ENCODE measurements around the gene PSAP. TPM values are rescaled to one million over a fixed set of nuclear protein-coding genes. Genes with fewer than 3 reads are reported as not detected.
A peak's percentile ranks its signal among the peaks of the same experiment; 100 is the strongest.

Gene PSAP
- total and polyA plus RNA-seq, 5 donors = 897 to 1,678 (median 1,411) TPM

GRCh38 chr10:71771204-71771603 lies 79.8 kb downstream of the PSAP start:
- ATAC-seq (no peak), DNase-seq (peak in 2 of 3 donors; percentile 57 to 69)
- H3K4me3 ChIP-seq (ENCODE audit: low read length) = peak overlapping the region; percentile 65

DNA sequence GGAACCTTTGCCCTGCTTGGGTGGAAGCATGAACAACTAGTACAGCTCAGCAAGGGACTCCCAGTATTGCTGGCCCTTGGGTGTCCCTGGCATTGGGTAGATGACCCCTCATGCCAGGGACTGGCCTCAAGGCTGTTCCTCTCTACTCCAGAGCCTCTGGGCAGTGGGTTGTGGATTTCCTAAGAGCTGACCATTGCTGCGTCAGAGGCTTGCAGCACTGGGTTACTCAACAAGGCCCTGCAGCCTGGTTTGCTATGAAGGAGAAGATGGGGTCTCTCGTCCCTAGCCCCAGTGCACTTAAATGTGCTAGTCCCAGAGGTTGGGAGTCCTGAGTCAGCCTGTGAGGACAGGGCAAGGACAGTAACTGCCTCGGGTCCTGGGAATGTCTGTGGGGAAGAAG lies 80.3 kb downstream of the PSAP start:
- H3K9me3 ChIP-seq (ENCODE audit: control insufficient read depth, low read length) = no peaks in the 10 kb centered on the region
- DNase-seq = peak; percentile 62 to 69 (median 64)
- intact Hi-C loops (cut with DNase I) = loop anchor here in 1 of 4 donors (5.0 kb wide), 1 partner anchor 53 kb away; the partner anchor contains the start of gene C10orf105
- H3K4me1 ChIP-seq (ENCODE audit: control insufficient read depth, insufficient read depth, low read length) = peaks cover 31% of the 10 kb centered on the region
- H3K27me3 ChIP-seq (ENCODE audit: control insufficient read depth, insufficient read depth) = no peaks in the 10 kb centered on the region
- WGBS = 74% methylated on average over 3 of the region's 3 CpGs
- ATAC-seq = no peak
- peak overlapping the region; percentile 93 for H3K27ac ChIP-seq (ENCODE audit: low read length)
- H3K4me3 ChIP-seq (ENCODE audit: low read length) = no peak overlapping the region

More at GRCh38 chr10:71771204-71771603, 79.8 kb downstream of the PSAP start:
- H3K27ac ChIP-seq (ENCODE audit: low read length) = peak overlapping the region; percentile 93
- H3K9me3 ChIP-seq (ENCODE audit: control insufficient read depth, low read length) = no peaks in the 10 kb centered on the region
- no peaks in the 10 kb centered on the region for H3K27me3 ChIP-seq (ENCODE audit: control insufficient read depth, insufficient read depth)
- intact Hi-C loops (cut with DNase I) = loop anchor here in 1 of 4 donors (5.0 kb wide), 1 partner anchor 54 kb away; the partner anchor contains the start of gene C10orf105
- H3K4me1 ChIP-seq (ENCODE audit: control insufficient read depth, insufficient read depth, low read length) = peaks cover 31% of the 10 kb centered on the region
- 34% methylated on average over 2 of the region's 2 CpGs for WGBS

- Histone ChIP-seq H3K27me3 (ENCODE audit: control insufficient read depth, insufficient read depth) (no peaks in the 10 kb centered on the region), H3K4me3 (ENCODE audit: low read length) (no peak overlapping the region), H3K4me1 (ENCODE audit: control insufficient read depth, insufficient read depth, low read length) (peaks cover 31% of the 10 kb centered on the region), H3K9me3 (ENCODE audit: control insufficient read depth, low read length) (no peaks in the 10 kb centered on the region), H3K27ac (ENCODE audit: low read length) (peak overlapping the region; percentile 93)
- DNase-seq (peak; percentile 36 to 67 (median 56)), ATAC-seq (no peak)
- 84% methylated on average over 3 of the region's 3 CpGs for WGBS
- intact Hi-C loops (cut with DNase I) = loop anchor here in 1 of 4 donors (5.0 kb wide), 1 partner anchor 53 kb away; the partner anchor contains the start of gene C10orf105
These were observed 80.8 kb downstream of the PSAP start for GRCh38 chr10:71770255-71770654.

- ATAC-seq (no peak), DNase-seq (peak in 2 of 3 donors; percentile 21 to 27)
- no peaks in the 10 kb centered on the region for H3K27me3 ChIP-seq (ENCODE audit: control insufficient read depth, insufficient read depth)
- 28% methylated on average over 5 of the region's 5 CpGs for WGBS
- H3K4me1 ChIP-seq (ENCODE audit: control insufficient read depth, insufficient read depth, low read length) = peaks cover 39% of the 10 kb centered on the region
- H3K4me3 ChIP-seq (ENCODE audit: low read length) = no peak overlapping the region
- peak overlapping the region; percentile 69 for H3K27ac ChIP-seq (ENCODE audit: low read length)
- no peaks in the 10 kb centered on the region for H3K9me3 ChIP-seq (ENCODE audit: control insufficient read depth, low read length)
- intact Hi-C loops (cut with DNase I) = no loop called here
These were observed 81.7 kb downstream of the PSAP start for GRCh38 chr10:71769279-71769823.

DNA sequence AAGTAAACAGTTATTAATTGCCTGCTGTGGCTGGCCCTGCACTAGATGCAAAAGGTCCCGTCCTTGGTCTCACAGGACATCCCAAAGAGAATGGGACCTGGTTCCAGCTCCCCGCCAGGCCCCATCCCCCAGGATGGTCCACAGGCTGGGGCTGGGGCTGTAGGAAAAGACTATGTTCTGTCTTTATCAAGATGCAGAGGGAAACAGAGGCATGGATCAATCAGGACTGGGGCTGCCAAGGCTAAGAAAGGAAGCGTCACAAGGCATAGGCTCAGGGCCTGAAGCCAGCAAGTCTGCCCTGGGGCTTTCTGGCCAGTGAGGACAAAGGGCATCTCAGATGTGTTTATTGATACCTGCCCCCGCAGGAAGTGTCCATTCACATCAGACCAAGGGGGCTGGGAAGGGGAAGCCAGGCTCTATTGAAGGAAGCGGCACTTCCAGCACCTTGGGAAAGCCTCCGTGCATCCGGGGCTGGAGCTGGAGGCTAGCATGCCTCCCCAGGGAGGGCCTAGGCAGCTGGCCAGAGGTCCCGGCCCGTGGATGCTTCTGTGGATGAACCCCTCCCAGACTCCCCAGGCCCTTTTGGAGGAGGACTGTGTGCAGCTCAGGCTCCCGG lies 83.5 kb downstream of the PSAP start:
- intact Hi-C loops (cut with DNase I) = no loop called here
- Histone ChIP-seq H3K4me1 (ENCODE audit: control insufficient read depth, insufficient read depth, low read length) (peaks cover 37% of the 10 kb centered on the region), H3K27me3 (ENCODE audit: control insufficient read depth, insufficient read depth) (no peaks in the 10 kb centered on the region), H3K4me3 (ENCODE audit: low read length) (no peak overlapping the region), H3K27ac (ENCODE audit: low read length) (peak overlapping the region; percentile 88), H3K9me3 (ENCODE audit: control insufficient read depth, low read length) (no peaks in the 10 kb centered on the region)
- 31% methylated on average over 10 of the region's 10 CpGs for WGBS
- peak; percentile 18 to 40 for ATAC-seq
- peak; percentile 84 to 94 (median 92) for DNase-seq

- Histone ChIP-seq H3K27ac (ENCODE audit: low read length) (peak overlapping the region; percentile 88), H3K4me3 (ENCODE audit: low read length) (no peak overlapping the region), H3K9me3 (ENCODE audit: control insufficient read depth, low read length) (no peaks in the 10 kb centered on the region), H3K4me1 (ENCODE audit: control insufficient read depth, insufficient read depth, low read length) (peaks cover 35% of the 10 kb centered on the region), H3K27me3 (ENCODE audit: control insufficient read depth, insufficient read depth) (no peaks in the 10 kb centered on the region)
- intact Hi-C loops (cut with DNase I) = no loop called here
- WGBS = 38% methylated on average over 10 of the region's 10 CpGs
- ATAC-seq (peak; percentile 73 to 87), DNase-seq (peak; percentile 89 to 93 (median 90))
These were observed 84.2 kb downstream of the PSAP start for GRCh38 chr10:71766717-71767419.

Small RNAs within 50 kb of the gene (microRNA-seq; reads per million reads assigned to microRNA genes)
- 0 to 0.42 reads per million in 2 donors for gene MIR7152

Other genes with a start within 250 kb of the PSAP start
- under 1 TPM in 3 of 4 donors, not detected in 1; 0.14 to 0.36 (median 0.24) TPM for gene C10orf105, start 131.5 kb downstream of the PSAP start, total RNA-seq
- 0.09 TPM for gene C10orf105, start 131.5 kb downstream of the PSAP start, polyA plus RNA-seq
- gene VSIR, start 77.7 kb downstream of the PSAP start, total RNA-seq = 10 to 100 TPM; 29.3 to 55.1 (median 34.4) TPM
- gene VSIR, start 77.7 kb downstream of the PSAP start, polyA plus RNA-seq = 36.8 TPM
- 10 to 100 TPM; 19.8 to 37.0 (median 23.3) TPM for gene CHST3, start 113.1 kb upstream of the PSAP start, total RNA-seq
- 14.9 TPM for gene CHST3, start 113.1 kb upstream of the PSAP start, polyA plus RNA-seq
- 10 to 100 TPM in 1 of 4 donors, 1 to 10 TPM in 3; 4.9 to 10.9 (median 6.9) TPM for gene SPOCK2, start 237.3 kb upstream of the PSAP start, total RNA-seq
- gene SPOCK2, start 237.3 kb upstream of the PSAP start, polyA plus RNA-seq = 12.8 TPM

Data from right cardiac atrium (tissue), 5 donors.